Measurements from ENCODE around the gene PRICKLE1. TPM values are rescaled to one million over a fixed set of nuclear protein-coding genes. Genes with fewer than 3 reads are reported as not detected.

The PRICKLE1 gene
- total and polyA plus RNA-seq, 2 donors (not counting 3 experiments of a cell fraction or from before 2014, with no cell fraction given), result 34.3 to 86.0 TPM

DNA sequence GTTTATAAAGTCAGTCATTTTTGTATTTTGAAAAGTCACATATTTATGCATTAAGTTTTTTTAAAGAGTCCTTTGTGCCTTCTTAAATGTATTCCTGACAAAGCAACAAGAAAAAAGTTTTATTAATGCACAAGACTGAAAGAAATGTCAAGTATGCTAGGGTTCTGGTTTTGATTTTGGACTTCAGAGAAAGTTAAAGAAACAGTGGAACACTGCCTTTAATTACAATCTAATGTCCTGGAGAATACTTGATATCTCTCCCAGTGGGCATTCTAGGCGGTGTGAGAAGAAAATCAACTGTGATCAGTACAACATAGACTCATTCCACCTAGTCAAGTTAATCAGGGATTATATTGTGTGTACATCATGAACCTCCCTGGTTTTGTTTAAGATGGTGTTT, 49.9 kb downstream of the PRICKLE1 start:
- CTCF ChIA-PET, result no interaction called here
- no TSS peak for BruUV-seq (replicated peaks)
- DNase-seq (ENCODE audit: low read depth, low spot score), result no peak

More for the DNA sequence above, 49.9 kb downstream of the PRICKLE1 start:
- Histone ChIP-seq H3K27me3 (ENCODE audit: control insufficient read depth in 2 of 2, insufficient read depth in 2 of 2, low read length in 2 of 2) (no peaks in the 10 kb centered on the region), H3K9me3 (replicated peaks; ENCODE audit: control insufficient read depth, insufficient read depth, low read length) (no peaks in the 10 kb centered on the region), H4K20me1 (replicated peaks; ENCODE audit: control insufficient read depth, extremely low read depth, insufficient read depth, low read length) (peaks cover 25% of the 10 kb centered on the region), H3K4me3 (replicated peaks in 1 of 3; ENCODE audit: insufficient read depth in 1 of 3, low read depth in 1 of 3, low read length in 3 of 3) (no peak overlapping the region), H2AFZ (ENCODE audit: low read depth, low read length) (no peak overlapping the region), H3K27ac (ENCODE audit: insufficient read depth, low read depth, low read length) (no peak overlapping the region), H3K36me3 (ENCODE audit: control insufficient read depth in 2 of 2, extremely low read depth in 1 of 2, insufficient read depth in 2 of 2, low read length in 2 of 2) (peaks cover 3 to 6% of the 10 kb centered on the region in 2 experiments), H3K9me1 (replicated peaks; ENCODE audit: control insufficient read depth, extremely low read depth, insufficient read depth, low read length) (no peaks in the 10 kb centered on the region), H3K4me2 (ENCODE audit: insufficient read depth, low read length) (no peak overlapping the region), H3K79me2 (ENCODE audit: control insufficient read depth, insufficient read depth, low read length) (peaks cover 58% of the 10 kb centered on the region), H3K9ac (replicated peaks; ENCODE audit: extremely low read depth, insufficient read depth, low read length) (no peak overlapping the region), H3K4me1 (ENCODE audit: control insufficient read depth, extremely low read depth, insufficient read depth, low read length) (peaks cover 4% of the 10 kb centered on the region)
- intact Hi-C loops (cut with micrococcal nuclease), result no loop called here
- TF ChIP-seq MYC (IDR thresholded peaks at IDR 0.05; ENCODE audit: low read depth, low read length) (no peak), POLR2A (IDR thresholded peaks at IDR 0.05; ENCODE audit: low read depth, low read length) (no peak), JUN (IDR thresholded peaks at IDR 0.05; ENCODE audit: borderline replicate concordance, insufficient read depth, insufficient read length, low read depth) (no peak), EZH2 (IDR thresholded peaks at IDR 0.05; ENCODE audit: borderline replicate concordance, low read depth, low read length, severe bottlenecking) (no peak), FOS (IDR thresholded peaks at IDR 0.05; ENCODE audit: borderline replicate concordance, insufficient read depth, low read length) (no peak), POLR2AphosphoS5 (IDR thresholded peaks at IDR 0.05; ENCODE audit: insufficient read depth, low read depth, low read length) (no peak), GATA2 (IDR thresholded peaks at IDR 0.05; ENCODE audit: insufficient read depth, insufficient read length, low read depth, low read length) (no peak)
- TF ChIP-seq, protein P1, sequence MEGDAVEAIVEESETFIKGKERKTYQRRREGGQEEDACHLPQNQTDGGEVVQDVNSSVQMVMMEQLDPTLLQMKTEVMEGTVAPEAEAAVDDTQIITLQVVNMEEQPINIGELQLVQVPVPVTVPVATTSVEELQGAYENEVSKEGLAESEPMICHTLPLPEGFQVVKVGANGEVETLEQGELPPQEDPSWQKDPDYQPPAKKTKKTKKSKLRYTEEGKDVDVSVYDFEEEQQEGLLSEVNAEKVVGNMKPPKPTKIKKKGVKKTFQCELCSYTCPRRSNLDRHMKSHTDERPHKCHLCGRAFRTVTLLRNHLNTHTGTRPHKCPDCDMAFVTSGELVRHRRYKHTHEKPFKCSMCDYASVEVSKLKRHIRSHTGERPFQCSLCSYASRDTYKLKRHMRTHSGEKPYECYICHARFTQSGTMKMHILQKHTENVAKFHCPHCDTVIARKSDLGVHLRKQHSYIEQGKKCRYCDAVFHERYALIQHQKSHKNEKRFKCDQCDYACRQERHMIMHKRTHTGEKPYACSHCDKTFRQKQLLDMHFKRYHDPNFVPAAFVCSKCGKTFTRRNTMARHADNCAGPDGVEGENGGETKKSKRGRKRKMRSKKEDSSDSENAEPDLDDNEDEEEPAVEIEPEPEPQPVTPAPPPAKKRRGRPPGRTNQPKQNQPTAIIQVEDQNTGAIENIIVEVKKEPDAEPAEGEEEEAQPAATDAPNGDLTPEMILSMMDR (IDR thresholded peaks at IDR 0.05; ENCODE audit: extremely low read depth in 1 of 2, insufficient read depth in 1 of 2, low read depth in 1 of 2, low read length in 2 of 2), result no peak
- TF ChIP-seq, protein P2, sequence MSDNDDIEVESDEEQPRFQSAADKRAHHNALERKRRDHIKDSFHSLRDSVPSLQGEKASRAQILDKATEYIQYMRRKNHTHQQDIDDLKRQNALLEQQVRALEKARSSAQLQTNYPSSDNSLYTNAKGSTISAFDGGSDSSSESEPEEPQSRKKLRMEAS (IDR thresholded peaks at IDR 0.05; ENCODE audit: insufficient read depth, insufficient read length), result no peak
- dilution Hi-C loops (cut with MboI; ENCODE audit: extremely low pct_ligation_motif_present, low sequenced_read_pairs), result no loop called here
- POLR2A ChIA-PET, result no interaction called here
- no peak for FAIRE-seq

Measured in endothelial cell of umbilical vein (primary cell).